Natural killer cell (primary cell): ENCODE measurements around the gene NUBPL. TPM values are rescaled to one million over a fixed set of nuclear protein-coding genes. Genes with fewer than 3 reads are reported as not detected.

Experiments used
- ATAC-seq, 3 donors: fragments of 150-1000 bp in 2 of 3; fragments of 200-7000 bp in 1 of 3; cut with Tn5 transposase; 1 replicate in 1 of 3; 2 replicates in 2 of 3; pipeline ENCODE4 v1.10.0; 2021; ENCODE audit warnings: mild to moderate bottlenecking in 2 of 3, moderate library complexity in 2 of 3
- DNase-seq, 2 donors: peaks; one replicate each; pipeline versions ENCODE4 v3.0.0 to v3.0.0-alpha.2; 2013 to 2021; ENCODE audit warnings: mixed read lengths in 1 of 2
- H3K27ac ChIP-seq: one replicate; pipeline ENCODE4 v1.5.1; 2013; ENCODE audit warnings: mild to moderate bottlenecking, low read length
- H3K27me3 ChIP-seq: one replicate; pipeline ENCODE4 v1.6.1; 2013; ENCODE audit warnings: low read length; ENCODE audit not compliant: control insufficient read depth, insufficient read depth
- H3K36me3 ChIP-seq: one replicate; pipeline ENCODE4 v1.6.1; 2013; ENCODE audit warnings: low read length; ENCODE audit not compliant: control insufficient read depth, insufficient read depth
- H3K4me1 ChIP-seq: one replicate; pipeline ENCODE4 v1.6.1; 2013; ENCODE audit warnings: low read length; ENCODE audit not compliant: control insufficient read depth, insufficient read depth
- H3K4me3 ChIP-seq: one replicate; pipeline ENCODE4 v1.5.1; 2013; ENCODE audit warnings: low read length
- H3K9me3 ChIP-seq: one replicate; pipeline ENCODE4 v1.6.1; 2013; ENCODE audit warnings: low read length; ENCODE audit not compliant: control insufficient read depth, insufficient read depth
- H3K27ac Mint-ChIP-seq, 2 donors: one replicate each; pipeline ENCODE4 v1.8.0; 2022; ENCODE audit warnings: mild to moderate bottlenecking in 2 of 2, mixed read lengths in 2 of 2, moderate library complexity in 1 of 2
- H3K27me3 Mint-ChIP-seq, 2 donors: one replicate each; pipeline ENCODE4 v1.8.0; 2022; ENCODE audit warnings: low read depth in 2 of 2, mixed read lengths in 2 of 2
- H3K36me3 Mint-ChIP-seq: one replicate; pipeline ENCODE4 v1.8.0; 2022; ENCODE audit warnings: mixed read lengths
- H3K4me1 Mint-ChIP-seq, 2 donors: one replicate each; pipeline ENCODE4 v1.8.0; 2022; ENCODE audit warnings: mixed read lengths in 2 of 2
- H3K4me3 Mint-ChIP-seq: one replicate; pipeline ENCODE4 v1.8.0; 2022; ENCODE audit warnings: mild to moderate bottlenecking, moderate library complexity, mixed read lengths
- H3K9me3 Mint-ChIP-seq, 2 donors: one replicate each; pipeline ENCODE4 v1.8.0; 2022; ENCODE audit warnings: mixed read lengths in 2 of 2
- WGBS: methylation state at CpG from one replicate; pipeline ENCODE4 v1.1.7; 2013; ENCODE audit warnings: missing lambda C conversion rate; ENCODE audit not compliant: insufficient coverage; 5-methylcytosine and 5-hydroxymethylcytosine counted together
- intact Hi-C: fragments of 100-400 bp; cut with micrococcal nuclease; formaldehyde crosslinking; loops from one replicate; pipeline ENCODE4 v1.14.2; 2022
- total RNA-seq, 4 donors: library from RNA; stranded (reverse); fragments of 120-200 nt in 1 of 4; gene quantifications; one replicate each; pipeline versions ENCODE4 v1.2.3 to v1.2.4, GENCODE V29; 2013 to 2022
- TF ChIP-seq, protein P1 (sequence below): fragments of 200-600 bp; IDR thresholded peaks from one replicate; pipeline ENCODE4 v1.8.0; 2022; ENCODE audit warnings: antibody characterized with exemption

Gene NUBPL
- total RNA-seq, 3 donors from 2014 or later (not counting 1 experiment from before 2014, with no cell fraction given) = 7.1 to 8.5 (median 7.5) TPM

DNA sequence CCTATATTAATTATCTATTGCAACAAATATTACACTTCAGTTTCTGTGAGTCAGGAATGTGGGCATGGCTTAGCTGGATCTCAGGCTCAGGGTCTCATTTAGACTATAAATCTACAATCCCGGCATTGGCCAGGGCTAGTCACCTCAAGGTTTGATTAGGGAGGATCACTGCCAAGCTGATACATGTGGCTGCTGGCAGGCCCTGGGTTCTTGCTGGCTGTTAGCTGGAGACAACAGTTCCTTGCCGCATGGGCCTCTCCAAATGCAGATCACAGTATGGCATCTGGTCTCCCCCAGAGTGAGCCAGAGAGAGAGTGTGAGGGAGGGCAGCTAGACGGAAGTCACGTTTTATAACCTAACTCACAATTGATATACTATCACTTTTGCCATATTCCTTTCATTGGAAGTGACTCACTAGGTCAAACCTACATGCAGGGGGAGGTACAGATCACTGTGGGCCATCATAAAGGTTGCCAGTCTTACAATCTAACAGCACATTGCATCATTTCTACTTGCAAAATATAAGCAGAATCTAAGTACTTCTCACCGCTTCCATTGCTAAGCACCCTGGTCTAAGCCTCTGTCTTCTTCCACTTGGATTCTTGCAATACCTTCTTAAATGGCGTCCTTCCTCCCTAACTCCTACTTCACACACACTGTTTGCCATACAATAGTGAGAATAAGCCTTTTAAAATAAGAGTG is 341.9 kb downstream of the NUBPL start:
- H3K4me3 Mint-ChIP-seq = no peak overlapping the region
- intact Hi-C loops = no loop called here
- DNase-seq (no peak), ATAC-seq (no peak)
- H3K9me3 Mint-ChIP-seq = peaks cover 0 to 4% of the 10 kb centered on the region in 2 donors
- H3K27me3 Mint-ChIP-seq = peaks cover 0 to 4% of the 10 kb centered on the region in 2 donors
- H3K4me1 ChIP-seq = no peaks in the 10 kb centered on the region
- no peak overlapping the region for H3K4me3 ChIP-seq
- H3K27ac ChIP-seq = no peak overlapping the region
- 76% methylated on average over 6 of the region's 6 CpGs for WGBS
- H3K36me3 ChIP-seq = no peaks in the 10 kb centered on the region
- H3K27me3 ChIP-seq = peaks cover 2% of the 10 kb centered on the region
- H3K9me3 ChIP-seq = no peaks in the 10 kb centered on the region
- H3K4me1 Mint-ChIP-seq = no peaks in the 10 kb centered on the region
- TF ChIP-seq, protein P1, sequence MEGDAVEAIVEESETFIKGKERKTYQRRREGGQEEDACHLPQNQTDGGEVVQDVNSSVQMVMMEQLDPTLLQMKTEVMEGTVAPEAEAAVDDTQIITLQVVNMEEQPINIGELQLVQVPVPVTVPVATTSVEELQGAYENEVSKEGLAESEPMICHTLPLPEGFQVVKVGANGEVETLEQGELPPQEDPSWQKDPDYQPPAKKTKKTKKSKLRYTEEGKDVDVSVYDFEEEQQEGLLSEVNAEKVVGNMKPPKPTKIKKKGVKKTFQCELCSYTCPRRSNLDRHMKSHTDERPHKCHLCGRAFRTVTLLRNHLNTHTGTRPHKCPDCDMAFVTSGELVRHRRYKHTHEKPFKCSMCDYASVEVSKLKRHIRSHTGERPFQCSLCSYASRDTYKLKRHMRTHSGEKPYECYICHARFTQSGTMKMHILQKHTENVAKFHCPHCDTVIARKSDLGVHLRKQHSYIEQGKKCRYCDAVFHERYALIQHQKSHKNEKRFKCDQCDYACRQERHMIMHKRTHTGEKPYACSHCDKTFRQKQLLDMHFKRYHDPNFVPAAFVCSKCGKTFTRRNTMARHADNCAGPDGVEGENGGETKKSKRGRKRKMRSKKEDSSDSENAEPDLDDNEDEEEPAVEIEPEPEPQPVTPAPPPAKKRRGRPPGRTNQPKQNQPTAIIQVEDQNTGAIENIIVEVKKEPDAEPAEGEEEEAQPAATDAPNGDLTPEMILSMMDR = no peak
- H3K36me3 Mint-ChIP-seq = no peaks in the 10 kb centered on the region
- no peak overlapping the region for H3K27ac Mint-ChIP-seq

DNA sequence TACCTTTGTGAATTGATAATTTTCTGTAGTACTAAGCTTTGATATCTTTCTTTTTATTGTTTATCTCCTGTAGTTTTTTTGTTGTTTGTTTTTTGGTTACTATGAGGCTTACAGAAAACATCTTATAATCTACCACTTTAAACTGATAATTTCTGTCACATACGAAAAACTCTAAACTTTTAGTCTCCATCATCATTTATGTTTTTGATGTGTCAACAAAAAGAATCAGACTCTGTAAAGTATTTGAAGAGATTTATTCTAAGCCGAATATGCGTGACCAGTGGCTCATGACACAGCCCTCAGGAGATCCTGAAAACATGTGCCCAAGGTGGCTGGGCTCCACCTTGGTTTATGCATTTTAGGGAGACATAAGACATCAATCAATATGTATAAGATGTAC is 348.8 kb downstream of the NUBPL start:
- ATAC-seq = no peak
- Mint-ChIP-seq H3K27me3 (no peaks in the 10 kb centered on the region), H3K4me3 (no peak overlapping the region)

More for the DNA sequence above, 348.8 kb downstream of the NUBPL start:
- Mint-ChIP-seq H3K9me3 (peaks cover 11 to 13% of the 10 kb centered on the region in 2 donors), H3K36me3 (peaks cover 27% of the 10 kb centered on the region), H3K4me1 (no peaks in the 10 kb centered on the region), H3K27ac (no peak overlapping the region)
- 89% methylated on average over 2 of the region's 3 CpGs for WGBS
- intact Hi-C loops = no loop called here
- H3K27ac ChIP-seq = no peak overlapping the region
- DNase-seq = no peak
- H3K27me3 ChIP-seq = peaks cover 2% of the 10 kb centered on the region
- H3K4me1 ChIP-seq = no peaks in the 10 kb centered on the region
- H3K4me3 ChIP-seq = no peak overlapping the region
- no peaks in the 10 kb centered on the region for H3K36me3 ChIP-seq
- TF ChIP-seq, protein P1 = no peak
- H3K9me3 ChIP-seq = peaks cover 9% of the 10 kb centered on the region

Other genes with a start within 250 kb of the NUBPL start
- gene HEATR5A, start 140.9 kb upstream of the NUBPL start, total RNA-seq = 10 to 100 TPM; 12.1 to 23.9 (median 15.1) TPM
- gene DTD2, start 103.9 kb upstream of the NUBPL start, total RNA-seq = 10 to 100 TPM in 1 of 3 donors, 1 to 10 TPM in 2; 6.6 to 11.9 (median 7.4) TPM
- not detected for gene GPR33, start 73.4 kb upstream of the NUBPL start, total RNA-seq